Gastroesophageal sphincter (tissue), 4 donors: ENCODE data around the gene TPP1. TPM values are rescaled to one million over a fixed set of nuclear protein-coding genes. Genes with fewer than 3 reads are reported as not detected.

Source experiments
- ATAC-seq: fragments of 150-250 bp; one replicate; pipeline ENCODE4 v1.9.1; 2016; ENCODE audit warnings: mild to moderate bottlenecking, moderate library complexity
- H3K27ac ChIP-seq, 4 donors: fragments of 200-600 bp; sonication (generic) in 3 of 4; 1 replicate in 3 of 4; 2 replicates in 1 of 4; pipeline ENCODE4 v1.5.1; 2016 to 2019
- H3K27me3 ChIP-seq: fragments of 200-600 bp; sonication (generic); one replicate; pipeline ENCODE4 v1.5.1; 2019
- H3K36me3 ChIP-seq, 2 donors: fragments of 200-600 bp; sonication (generic); one replicate each; pipeline ENCODE4 v1.5.1; 2019; ENCODE audit warnings: control low read depth in 1 of 2
- H3K4me1 ChIP-seq, 3 donors: fragments of 200-600 bp; sonication (generic); 1 replicate in 2 of 3; 2 replicates in 1 of 3; pipeline ENCODE4 v1.5.1; 2016 to 2019; ENCODE audit warnings: control low read depth in 2 of 3
- H3K4me3 ChIP-seq, 2 donors: fragments of 200-600 bp; sonication (generic); one replicate each; pipeline ENCODE4 v1.5.1; 2019; ENCODE audit warnings: mild to moderate bottlenecking in 1 of 2, moderate library complexity in 1 of 2
- H3K9me3 ChIP-seq, 3 donors: fragments of 200-600 bp; sonication (generic); one replicate each; pipeline ENCODE4 v1.5.1; 2017 to 2019; ENCODE audit warnings: control low read depth in 2 of 3
- EP300 ChIP-seq: sonication (generic); formaldehyde crosslinking; IDR thresholded peaks from one replicate; pipeline ENCODE4 v1.6.1; 2017; ENCODE audit warnings: antibody characterized with exemption, mild to moderate bottlenecking
- POLR2A ChIP-seq, 2 donors: fragments of 450-650 bp; IDR thresholded peaks; one replicate each; pipeline ENCODE4 v1.6.1; 2017; ENCODE audit warnings: antibody characterized with exemption in 2 of 2, mild to moderate bottlenecking in 2 of 2, moderate library complexity in 1 of 2
- POLR2AphosphoS5 ChIP-seq: sonication (generic); formaldehyde crosslinking; IDR thresholded peaks from one replicate; pipeline ENCODE4 v1.6.1; 2017; ENCODE audit warnings: antibody characterized with exemption
- WGBS, 2 donors: methylation state at CpG; one replicate each; pipeline ENCODE4 v1.1.5; 2018; ENCODE audit warnings: low coverage in 1 of 2; 5-methylcytosine and 5-hydroxymethylcytosine counted together
- total RNA-seq, 4 donors: library from RNA; depleted of rRNA; stranded (reverse); fragments of >200 nt; gene quantifications; one replicate each; pipeline ENCODE4 v1.1.0, GENCODE V29; 2016
- TF ChIP-seq, protein P1 (sequence below), 4 experiments: fragments of 200-600 bp in 2 of 4; fragments of 450-650 bp in 2 of 4; sonication (generic) in 1 of 4; IDR thresholded peaks; one replicate each; pipeline ENCODE4 v1.5.1; 2017 to 2019; ENCODE audit warnings: antibody characterized with exemption in 4 of 4, mild to moderate bottlenecking in 2 of 4, moderate library complexity in 2 of 4

Gene TPP1
- total RNA-seq, 4 donors from 2014 or later, result 67.6 to 84.4 (median 76.9) TPM

DNA sequence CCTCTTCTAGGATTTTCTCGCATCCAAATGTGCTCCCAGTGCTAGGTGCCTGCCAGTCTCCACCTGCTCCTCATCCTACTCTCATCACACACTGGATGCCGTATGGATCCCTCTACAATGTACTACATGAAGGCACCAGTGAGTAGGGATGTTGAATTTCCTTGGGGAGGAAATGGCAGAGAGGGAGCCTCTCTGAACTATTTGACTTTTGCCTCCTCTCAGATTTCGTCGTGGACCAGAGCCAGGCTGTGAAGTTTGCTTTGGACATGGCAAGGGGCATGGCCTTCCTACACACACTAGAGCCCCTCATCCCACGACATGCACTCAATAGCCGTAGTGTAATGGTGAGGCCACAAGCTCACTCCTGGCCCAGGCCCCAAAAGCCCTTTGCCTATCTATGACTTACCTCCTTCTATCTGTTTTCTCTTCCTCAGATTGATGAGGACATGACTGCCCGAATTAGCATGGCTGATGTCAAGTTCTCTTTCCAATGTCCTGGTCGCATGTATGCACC lies 9.7 kb downstream of the TPP1 start:
- WGBS, 2 donors, result 67 to 68% methylated on average over 3 of the region's 8 CpGs
- Histone ChIP-seq H3K36me3 (peaks cover 4 to 41% of the 10 kb centered on the region in 2 donors), H3K4me3 (no peak overlapping the region), H3K4me1 (peaks cover 7 to 85% (median 34%) of the 10 kb centered on the region in 3 donors), H3K9me3 (no peaks in the 10 kb centered on the region), H3K27ac (peak overlapping the region; percentile 89 to 99 (median 98)), H3K27me3 (no peaks in the 10 kb centered on the region)
- ATAC-seq, result no peak
- no peak for TF ChIP-seq EP300
- no peak for TF ChIP-seq POLR2AphosphoS5

DNA sequence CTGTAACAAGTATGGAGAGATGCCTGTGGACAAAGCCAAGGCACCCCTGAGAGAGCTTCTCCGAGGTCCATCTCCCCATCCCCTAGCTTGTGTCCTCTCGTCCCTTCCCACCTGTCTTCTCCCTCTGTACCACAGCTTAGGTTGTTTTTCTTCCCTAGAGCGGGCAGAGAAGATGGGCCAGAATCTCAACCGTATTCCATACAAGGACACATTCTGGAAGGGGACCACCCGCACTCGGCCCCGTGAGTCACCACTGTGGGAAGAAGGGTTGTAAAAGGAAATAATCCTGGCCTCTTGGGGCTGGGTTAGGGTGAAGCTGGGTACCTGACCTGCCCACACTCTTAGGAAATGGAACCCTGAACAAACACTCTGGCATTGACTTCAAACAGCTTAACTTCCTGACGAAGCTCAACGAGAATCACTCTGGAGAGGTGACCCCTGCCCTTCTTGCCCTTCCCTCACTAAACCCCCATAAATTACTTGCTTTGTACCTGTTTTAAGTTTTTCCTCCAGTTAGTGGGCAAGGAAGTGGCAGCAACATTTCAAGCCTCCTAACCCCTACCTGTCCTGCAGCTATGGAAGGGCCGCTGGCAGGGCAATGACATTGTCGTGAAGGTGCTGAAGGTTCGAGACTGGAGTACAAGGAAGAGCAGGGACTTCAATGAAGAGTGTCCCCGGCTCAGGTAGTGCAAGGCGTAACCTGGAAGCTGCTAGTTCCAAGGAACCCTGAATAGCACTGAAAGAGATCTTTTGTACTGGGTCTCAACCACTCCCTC lies 10.3 kb downstream of the TPP1 start:
- TF ChIP-seq POLR2A (IDR thresholded peaks at IDR 0.05) (peak in 1 of 2 donors; percentile 10), EP300 (no peak), POLR2AphosphoS5 (peak; percentile 4)
- TF ChIP-seq, protein P1, sequence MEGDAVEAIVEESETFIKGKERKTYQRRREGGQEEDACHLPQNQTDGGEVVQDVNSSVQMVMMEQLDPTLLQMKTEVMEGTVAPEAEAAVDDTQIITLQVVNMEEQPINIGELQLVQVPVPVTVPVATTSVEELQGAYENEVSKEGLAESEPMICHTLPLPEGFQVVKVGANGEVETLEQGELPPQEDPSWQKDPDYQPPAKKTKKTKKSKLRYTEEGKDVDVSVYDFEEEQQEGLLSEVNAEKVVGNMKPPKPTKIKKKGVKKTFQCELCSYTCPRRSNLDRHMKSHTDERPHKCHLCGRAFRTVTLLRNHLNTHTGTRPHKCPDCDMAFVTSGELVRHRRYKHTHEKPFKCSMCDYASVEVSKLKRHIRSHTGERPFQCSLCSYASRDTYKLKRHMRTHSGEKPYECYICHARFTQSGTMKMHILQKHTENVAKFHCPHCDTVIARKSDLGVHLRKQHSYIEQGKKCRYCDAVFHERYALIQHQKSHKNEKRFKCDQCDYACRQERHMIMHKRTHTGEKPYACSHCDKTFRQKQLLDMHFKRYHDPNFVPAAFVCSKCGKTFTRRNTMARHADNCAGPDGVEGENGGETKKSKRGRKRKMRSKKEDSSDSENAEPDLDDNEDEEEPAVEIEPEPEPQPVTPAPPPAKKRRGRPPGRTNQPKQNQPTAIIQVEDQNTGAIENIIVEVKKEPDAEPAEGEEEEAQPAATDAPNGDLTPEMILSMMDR (IDR thresholded peaks at IDR 0.05), result no peak
- 67 to 87% methylated on average over 3 to 8 of the region's 14 CpGs for WGBS, 2 donors

DNA sequence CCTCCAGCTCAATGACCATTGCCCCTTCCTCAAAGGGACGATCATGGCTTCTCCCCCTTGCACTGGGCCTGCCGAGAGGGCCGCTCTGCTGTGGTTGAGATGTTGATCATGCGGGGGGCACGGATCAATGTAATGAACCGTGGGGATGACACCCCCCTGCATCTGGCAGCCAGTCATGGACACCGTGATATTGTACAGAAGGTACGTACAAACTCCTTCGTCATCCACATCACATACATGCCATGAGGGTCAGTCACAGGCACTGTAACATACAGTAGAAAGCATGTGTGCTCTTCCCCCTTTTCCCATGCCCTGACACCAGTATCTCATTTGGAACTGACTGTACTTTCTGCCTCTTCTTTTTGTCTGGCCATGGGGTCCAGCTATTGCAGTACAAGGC lies 11.2 kb downstream of the TPP1 start:
- no peaks in the 10 kb centered on the region for H3K9me3 ChIP-seq
- peak overlapping the region; percentile 89 to 99 (median 98) for H3K27ac ChIP-seq
- no peak for TF ChIP-seq POLR2A (IDR thresholded peaks at IDR 0.05)
- TF ChIP-seq EP300, result no peak
- TF ChIP-seq POLR2AphosphoS5, result no peak
- TF ChIP-seq, protein P1 (IDR thresholded peaks at IDR 0.05), result no peak
- peaks cover 7 to 79% (median 34%) of the 10 kb centered on the region in 3 donors for H3K4me1 ChIP-seq
- peaks cover 4 to 37% of the 10 kb centered on the region in 2 donors for H3K36me3 ChIP-seq
- WGBS, 2 donors, result 79 to 84% methylated on average over 6 to 7 of the region's 9 CpGs
- ATAC-seq, result no peak
- H3K4me3 ChIP-seq, result peak overlapping the region in 1 of 2 donors; percentile 93
- no peaks in the 10 kb centered on the region for H3K27me3 ChIP-seq

More for the DNA sequence above, 10.3 kb downstream of the TPP1 start:
- Histone ChIP-seq H3K4me3 (peak overlapping the region in 1 of 2 donors; percentile 93), H3K27ac (peak overlapping the region; percentile 89 to 99 (median 98)), H3K27me3 (no peaks in the 10 kb centered on the region), H3K4me1 (peaks cover 7 to 86% (median 34%) of the 10 kb centered on the region in 3 donors), H3K9me3 (no peaks in the 10 kb centered on the region), H3K36me3 (peaks cover 4 to 37% of the 10 kb centered on the region in 2 donors)
- ATAC-seq, result no peak

DNA sequence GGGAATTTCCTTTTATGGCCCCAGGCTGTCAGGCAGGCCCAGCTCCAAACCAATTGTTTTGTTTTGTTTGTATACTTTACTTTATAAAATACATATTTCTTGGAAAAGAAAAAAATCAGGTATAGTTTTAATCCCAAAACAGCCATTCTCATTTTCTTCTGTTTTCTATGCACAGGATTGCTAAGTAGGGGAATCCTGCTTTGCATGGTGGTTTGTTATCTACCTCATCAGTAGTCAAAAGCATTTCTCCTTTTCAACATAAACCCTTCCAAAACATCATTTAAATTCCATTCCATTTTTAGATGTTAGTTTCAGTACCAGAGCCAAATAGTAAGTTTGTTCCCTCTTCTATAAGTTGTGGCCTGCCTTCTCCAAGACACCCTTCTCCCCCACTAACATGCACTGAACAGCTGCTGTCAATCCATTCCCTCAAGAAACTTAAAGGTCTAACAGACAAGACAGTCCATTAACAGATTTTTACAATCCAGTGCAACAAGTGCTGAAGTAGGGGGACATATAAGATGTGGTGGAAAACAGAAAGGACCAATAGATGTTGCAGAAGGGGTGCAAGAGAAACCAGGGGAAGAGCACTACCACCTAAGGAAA lies 11.9 kb downstream of the TPP1 start:
- peak overlapping the region in 1 of 2 donors; percentile 93 for H3K4me3 ChIP-seq
- peak overlapping the region; percentile 89 to 99 (median 98) for H3K27ac ChIP-seq
- TF ChIP-seq EP300 (no peak), POLR2A (IDR thresholded peaks at IDR 0.05) (no peak), POLR2AphosphoS5 (no peak)
- TF ChIP-seq, protein P1 (IDR thresholded peaks at IDR 0.05), result no peak
- H3K36me3 ChIP-seq, result peaks cover 4 to 37% of the 10 kb centered on the region in 2 donors
- no peak for ATAC-seq
- no peaks in the 10 kb centered on the region for H3K9me3 ChIP-seq
- peaks cover 7 to 78% (median 38%) of the 10 kb centered on the region in 3 donors for H3K4me1 ChIP-seq
- no peaks in the 10 kb centered on the region for H3K27me3 ChIP-seq

DNA sequence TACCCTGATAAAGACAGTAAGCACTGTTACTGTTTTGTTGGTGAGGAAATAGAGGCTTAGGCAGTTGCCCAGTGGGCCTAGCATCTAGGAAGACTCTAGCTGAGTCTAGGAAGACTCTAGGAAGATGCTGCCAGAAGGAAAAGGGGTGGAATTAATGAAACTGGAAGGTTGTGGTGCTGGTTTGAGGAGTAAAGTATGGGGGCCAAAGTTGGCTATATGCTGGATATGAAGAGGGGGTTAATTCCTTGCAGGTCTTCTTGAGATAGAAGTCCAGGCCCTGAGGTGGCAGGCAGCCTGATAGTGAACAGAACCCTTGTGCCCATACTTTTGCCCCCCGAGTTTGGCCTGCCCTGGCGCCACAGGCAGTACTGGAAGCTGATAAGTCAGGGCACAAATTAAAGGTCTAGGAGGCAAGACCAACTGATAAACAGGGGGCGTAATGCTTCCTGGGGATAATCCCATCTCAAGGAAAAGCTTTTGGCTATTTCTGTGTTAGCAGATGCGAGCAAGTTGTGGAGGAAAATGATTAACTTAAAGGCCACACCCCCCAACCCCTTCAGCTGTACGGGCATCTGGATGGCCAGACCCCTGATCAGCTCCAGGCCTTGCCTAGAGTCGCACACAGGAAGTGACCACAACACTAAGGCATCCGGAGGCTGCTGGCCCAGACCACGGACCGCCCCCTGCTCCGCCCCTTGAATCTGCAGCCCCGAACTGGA lies 12.6 kb downstream of the TPP1 start:
- Histone ChIP-seq H3K9me3 (no peaks in the 10 kb centered on the region), H3K27me3 (no peaks in the 10 kb centered on the region), H3K4me1 (peaks cover 9 to 85% (median 45%) of the 10 kb centered on the region in 3 donors), H3K4me3 (peak overlapping the region; percentile 91 to 93), H3K27ac (peak overlapping the region; percentile 98 to 99 (median 98)), H3K36me3 (peaks cover 4 to 41% of the 10 kb centered on the region in 2 donors)
- WGBS, 2 donors, result 0 to 2% methylated on average over 5 to 10 of the region's 11 CpGs
- TF ChIP-seq POLR2AphosphoS5 (peak; percentile 98), EP300 (no peak), POLR2A (IDR thresholded peaks at IDR 0.05) (peak; percentile 81 to 82)
- TF ChIP-seq, protein P1 (IDR thresholded peaks at IDR 0.05), result peak in 1 of 4 experiments; percentile 13
- ATAC-seq, result peak; percentile 83
